ENCODE measurements around the gene TRIO. TPM values are rescaled to one million over a fixed set of nuclear protein-coding genes. Genes with fewer than 3 reads are reported as not detected.

Gene TRIO
- polyA plus RNA-seq, 1 of the 3 experiments (the other 2 are of a cell fraction) = 229 TPM

DNA sequence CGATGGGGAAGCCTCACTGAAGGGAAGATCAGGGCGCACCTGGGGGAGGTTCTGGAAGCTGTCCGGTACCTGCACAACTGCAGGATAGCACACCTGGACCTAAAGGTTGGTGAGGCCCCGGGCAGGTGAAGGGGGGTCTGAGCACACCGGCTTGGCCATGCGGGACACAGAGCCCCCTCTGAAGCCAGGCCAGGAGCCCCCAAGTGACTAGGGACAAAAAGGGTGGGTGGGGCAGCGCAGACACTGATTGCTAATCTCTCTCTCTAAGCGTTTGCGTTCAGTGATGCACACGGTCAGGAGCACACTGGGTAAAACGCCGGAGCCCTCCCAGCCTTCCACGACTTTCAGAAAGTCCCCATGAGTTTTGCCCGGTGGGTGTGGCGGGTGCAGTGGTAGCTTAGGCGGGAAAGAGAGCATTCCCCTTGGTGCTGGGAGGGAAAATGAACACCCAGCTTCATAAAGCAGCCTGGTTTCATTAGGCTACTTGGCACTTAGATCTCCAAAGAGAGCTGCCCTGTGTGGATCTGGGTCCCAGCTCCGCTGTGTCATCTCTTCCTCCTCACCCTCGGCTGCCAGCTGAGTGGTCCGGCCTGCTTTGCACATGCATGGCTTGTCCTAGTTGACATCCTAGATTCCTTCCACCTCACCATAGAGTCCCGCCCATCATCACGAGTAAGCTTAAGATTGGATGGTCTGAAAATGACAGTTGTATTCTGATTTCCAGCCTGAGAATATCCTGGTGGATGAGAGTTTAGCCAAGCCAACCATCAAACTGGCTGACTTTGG is 364.2 kb downstream of the TRIO start:
- H3F3A ChIP-seq (replicated peaks; ENCODE audit: insufficient read depth) = peaks cover 69% of the 10 kb centered on the region
- CTCF ChIA-PET = interaction anchor here (1.1 kb wide), 1 partner anchor 143 kb away, joined by 4 read pairs; no protein-coding TSS in a partner anchor
- H3K79me2 ChIP-seq (ENCODE audit: insufficient read depth) = 0 out of 2 replicates have a peak, but pooled peaks cover 2% of the 10 kb centered on the region
- no peaks in the 10 kb centered on the region for H3K4me1 ChIP-seq (ENCODE audit: control insufficient read depth in 1 of 2, insufficient read depth in 2 of 2, low read depth in 1 of 2, low read length in 1 of 2)
- DNase-seq = no peak
- WGBS (ENCODE audit: low lambda C conversion rate) = 96% methylated on average over 15 of the region's 21 CpGs
- H2AFZ ChIP-seq (ENCODE audit: low read depth) = no peak overlapping the region
- no peaks in the 10 kb centered on the region for H3K27me3 ChIP-seq (ENCODE audit: insufficient read depth)
- no peak overlapping the region for H3K9ac ChIP-seq
- no peak overlapping the region for H3K4me3 ChIP-seq (ENCODE audit: low read depth in 2 of 2, low read length in 1 of 2)
- no peak overlapping the region for H3K4me2 ChIP-seq
- H3K9me3 ChIP-seq = no peaks in the 10 kb centered on the region
- no peak overlapping the region for H3K27ac ChIP-seq (ENCODE audit: low read depth in 2 of 2, low read length in 1 of 2)
- H3K36me3 ChIP-seq (replicated peaks in 1 of 2; ENCODE audit: control insufficient read depth in 1 of 2, insufficient read depth in 2 of 2, low read length in 1 of 2) = peaks cover 55 to 75% of the 10 kb centered on the region in 2 experiments
- TF ChIP-seq POLR2AphosphoS5 (IDR thresholded peaks at IDR 0.05; ENCODE audit: low read depth, low read length) (peak; percentile 52), GATA2 (CRISPR knock-in tag; IDR thresholded peaks at IDR 0.05) (no peak), RAD21 (IDR thresholded peaks at IDR 0.05; ENCODE audit: low read length) (no peak)
- peaks cover 53% of the 10 kb centered on the region for H4K20me1 ChIP-seq (ENCODE audit: insufficient read depth)
- POLR2A ChIA-PET = no interaction called here
- no peaks in the 10 kb centered on the region for H3K9me2 ChIP-seq

DNA sequence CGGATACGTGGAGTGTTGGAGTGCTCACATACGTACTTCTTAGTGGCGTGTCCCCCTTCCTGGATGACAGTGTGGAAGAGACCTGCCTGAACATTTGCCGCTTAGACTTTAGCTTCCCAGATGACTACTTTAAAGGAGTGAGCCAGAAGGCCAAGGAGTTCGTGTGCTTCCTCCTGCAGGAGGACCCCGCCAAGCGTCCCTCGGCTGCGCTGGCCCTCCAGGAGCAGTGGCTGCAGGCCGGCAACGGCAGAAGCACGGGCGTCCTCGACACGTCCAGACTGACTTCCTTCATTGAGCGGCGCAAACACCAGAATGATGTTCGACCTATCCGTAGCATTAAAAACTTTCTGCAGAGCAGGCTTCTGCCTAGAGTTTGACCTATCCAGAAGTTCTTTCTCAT is 364.9 kb downstream of the TRIO start:
- ChIA-PET CTCF (no interaction called here), POLR2A (no interaction called here)
- Histone ChIP-seq H3K4me1 (ENCODE audit: control insufficient read depth in 1 of 2, insufficient read depth in 2 of 2, low read depth in 1 of 2, low read length in 1 of 2) (no peaks in the 10 kb centered on the region), H3F3A (replicated peaks; ENCODE audit: insufficient read depth) (peaks cover 71% of the 10 kb centered on the region), H3K9ac (no peak overlapping the region), H3K79me2 (ENCODE audit: insufficient read depth) (no peaks in the 10 kb centered on the region), H4K20me1 (ENCODE audit: insufficient read depth) (peaks cover 52% of the 10 kb centered on the region), H3K36me3 (replicated peaks in 1 of 2; ENCODE audit: control insufficient read depth in 1 of 2, insufficient read depth in 2 of 2, low read length in 1 of 2) (peaks cover 49 to 68% of the 10 kb centered on the region in 2 experiments), H3K27me3 (ENCODE audit: insufficient read depth) (no peaks in the 10 kb centered on the region), H3K4me3 (ENCODE audit: low read depth in 2 of 2, low read length in 1 of 2) (no peak overlapping the region), H3K27ac (ENCODE audit: low read depth in 2 of 2, low read length in 1 of 2) (no peak overlapping the region), H3K9me2 (no peaks in the 10 kb centered on the region), H3K4me2 (no peak overlapping the region), H3K9me3 (no peaks in the 10 kb centered on the region), H2AFZ (ENCODE audit: low read depth) (no peak overlapping the region)
- 92% methylated on average over 11 of the region's 20 CpGs for WGBS (ENCODE audit: low lambda C conversion rate)
- DNase-seq = no peak
- TF ChIP-seq NRF1 (IDR thresholded peaks at IDR 0.05; ENCODE audit: low read depth, low read length) (no peak), GABPA (IDR thresholded peaks at IDR 0.05; ENCODE audit: low read depth) (no peak), SIN3A (IDR thresholded peaks at IDR 0.05; ENCODE audit: borderline replicate concordance, low read depth, low read length) (no peak), FOXM1 (IDR thresholded peaks at IDR 0.05; ENCODE audit: low read depth) (no peak), MEF2A (IDR thresholded peaks at IDR 0.05; ENCODE audit: borderline replicate concordance, low read depth) (no peak), NFIC (IDR thresholded peaks at IDR 0.05; ENCODE audit: borderline replicate concordance) (no peak), FOSL2 (IDR thresholded peaks at IDR 0.05; ENCODE audit: borderline replicate concordance, low read depth) (no peak), ELF1 (IDR thresholded peaks at IDR 0.05) (no peak), TCF12 (IDR thresholded peaks at IDR 0.05) (no peak)
- TF ChIP-seq, protein P1, sequence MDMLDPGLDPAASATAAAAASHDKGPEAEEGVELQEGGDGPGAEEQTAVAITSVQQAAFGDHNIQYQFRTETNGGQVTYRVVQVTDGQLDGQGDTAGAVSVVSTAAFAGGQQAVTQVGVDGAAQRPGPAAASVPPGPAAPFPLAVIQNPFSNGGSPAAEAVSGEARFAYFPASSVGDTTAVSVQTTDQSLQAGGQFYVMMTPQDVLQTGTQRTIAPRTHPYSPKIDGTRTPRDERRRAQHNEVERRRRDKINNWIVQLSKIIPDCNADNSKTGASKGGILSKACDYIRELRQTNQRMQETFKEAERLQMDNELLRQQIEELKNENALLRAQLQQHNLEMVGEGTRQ (IDR thresholded peaks at IDR 0.05; ENCODE audit: borderline replicate concordance, low read depth, low read length) = no peak
- TF ChIP-seq, protein P2, sequence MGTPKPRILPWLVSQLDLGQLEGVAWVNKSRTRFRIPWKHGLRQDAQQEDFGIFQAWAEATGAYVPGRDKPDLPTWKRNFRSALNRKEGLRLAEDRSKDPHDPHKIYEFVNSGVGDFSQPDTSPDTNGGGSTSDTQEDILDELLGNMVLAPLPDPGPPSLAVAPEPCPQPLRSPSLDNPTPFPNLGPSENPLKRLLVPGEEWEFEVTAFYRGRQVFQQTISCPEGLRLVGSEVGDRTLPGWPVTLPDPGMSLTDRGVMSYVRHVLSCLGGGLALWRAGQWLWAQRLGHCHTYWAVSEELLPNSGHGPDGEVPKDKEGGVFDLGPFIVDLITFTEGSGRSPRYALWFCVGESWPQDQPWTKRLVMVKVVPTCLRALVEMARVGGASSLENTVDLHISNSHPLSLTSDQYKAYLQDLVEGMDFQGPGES (IDR thresholded peaks at IDR 0.05; ENCODE audit: low read depth, low read length) = no peak
- TF ChIP-seq, protein P3, sequence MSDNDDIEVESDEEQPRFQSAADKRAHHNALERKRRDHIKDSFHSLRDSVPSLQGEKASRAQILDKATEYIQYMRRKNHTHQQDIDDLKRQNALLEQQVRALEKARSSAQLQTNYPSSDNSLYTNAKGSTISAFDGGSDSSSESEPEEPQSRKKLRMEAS (IDR thresholded peaks at IDR 0.05; ENCODE audit: low read depth) = no peak
- TF ChIP-seq, protein P4, sequence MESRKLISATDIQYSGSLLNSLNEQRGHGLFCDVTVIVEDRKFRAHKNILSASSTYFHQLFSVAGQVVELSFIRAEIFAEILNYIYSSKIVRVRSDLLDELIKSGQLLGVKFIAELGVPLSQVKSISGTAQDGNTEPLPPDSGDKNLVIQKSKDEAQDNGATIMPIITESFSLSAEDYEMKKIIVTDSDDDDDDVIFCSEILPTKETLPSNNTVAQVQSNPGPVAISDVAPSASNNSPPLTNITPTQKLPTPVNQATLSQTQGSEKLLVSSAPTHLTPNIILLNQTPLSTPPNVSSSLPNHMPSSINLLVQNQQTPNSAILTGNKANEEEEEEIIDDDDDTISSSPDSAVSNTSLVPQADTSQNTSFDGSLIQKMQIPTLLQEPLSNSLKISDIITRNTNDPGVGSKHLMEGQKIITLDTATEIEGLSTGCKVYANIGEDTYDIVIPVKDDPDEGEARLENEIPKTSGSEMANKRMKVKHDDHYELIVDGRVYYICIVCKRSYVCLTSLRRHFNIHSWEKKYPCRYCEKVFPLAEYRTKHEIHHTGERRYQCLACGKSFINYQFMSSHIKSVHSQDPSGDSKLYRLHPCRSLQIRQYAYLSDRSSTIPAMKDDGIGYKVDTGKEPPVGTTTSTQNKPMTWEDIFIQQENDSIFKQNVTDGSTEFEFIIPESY (IDR thresholded peaks at IDR 0.05; ENCODE audit: borderline replicate concordance, low read depth) = no peak
- TF ChIP-seq, protein P5, sequence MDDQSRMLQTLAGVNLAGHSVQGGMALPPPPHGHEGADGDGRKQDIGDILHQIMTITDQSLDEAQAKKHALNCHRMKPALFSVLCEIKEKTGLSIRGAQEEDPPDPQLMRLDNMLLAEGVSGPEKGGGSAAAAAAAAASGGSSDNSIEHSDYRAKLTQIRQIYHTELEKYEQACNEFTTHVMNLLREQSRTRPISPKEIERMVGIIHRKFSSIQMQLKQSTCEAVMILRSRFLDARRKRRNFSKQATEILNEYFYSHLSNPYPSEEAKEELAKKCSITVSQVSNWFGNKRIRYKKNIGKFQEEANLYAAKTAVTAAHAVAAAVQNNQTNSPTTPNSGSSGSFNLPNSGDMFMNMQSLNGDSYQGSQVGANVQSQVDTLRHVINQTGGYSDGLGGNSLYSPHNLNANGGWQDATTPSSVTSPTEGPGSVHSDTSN (IDR thresholded peaks at IDR 0.05) = no peak
